Measurements from ENCODE around the gene GBA3. TPM values are rescaled to one million over a fixed set of nuclear protein-coding genes. Genes with fewer than 3 reads are reported as not detected.

The GBA3 gene
- total RNA-seq, 1 donor from 2014 or later: not detected

DNA sequence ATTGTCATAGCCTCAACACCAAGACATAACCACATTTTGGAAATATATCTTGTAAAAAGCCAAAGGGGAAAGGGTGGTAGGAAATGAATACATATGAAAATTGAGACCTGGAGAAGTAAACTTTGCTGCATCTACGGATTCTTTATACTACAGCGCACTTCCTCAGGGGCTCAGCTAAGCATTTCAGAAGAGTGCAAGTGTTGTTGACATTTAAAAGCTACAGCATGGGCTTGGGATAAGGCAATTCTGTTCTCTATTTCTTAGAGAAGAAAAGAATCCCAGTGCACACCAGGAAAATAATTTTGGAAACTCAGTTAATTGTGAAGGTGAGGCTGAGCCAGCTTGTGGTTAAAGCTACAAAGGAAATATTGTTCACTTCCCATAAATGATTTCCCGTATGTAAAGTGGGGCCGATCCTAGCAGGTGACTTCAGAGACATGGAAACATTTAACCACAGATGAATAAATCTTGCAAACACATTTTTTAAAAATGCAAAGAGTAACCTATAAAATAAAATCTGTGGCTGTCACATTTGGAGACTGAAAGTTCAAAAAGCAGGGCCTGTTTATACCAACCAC is 12.6 kb upstream of the GBA3 start:
- no peak overlapping the region for H3K4me3 ChIP-seq
- TF ChIP-seq CTCF (IDR thresholded peaks at IDR 0.05): no peak
- DNase-seq (ENCODE audit: low spot score in 2 of 2): no peak
- intact Hi-C loops (cut with DNase I): loop anchor here (10.0 kb wide), 1 partner anchor 895 kb away; no protein-coding TSS in a partner anchor
- H3K27me3 ChIP-seq: no peaks in the 10 kb centered on the region
- H3K27ac ChIP-seq: peak overlapping the region in 1 of 2 donors; percentile 71
- H3K4me1 ChIP-seq: peaks cover 0 to 14% of the 10 kb centered on the region in 2 donors
- no peaks in the 10 kb centered on the region for H3K9me3 ChIP-seq
- no peaks in the 10 kb centered on the region for H3K36me3 ChIP-seq

DNA sequence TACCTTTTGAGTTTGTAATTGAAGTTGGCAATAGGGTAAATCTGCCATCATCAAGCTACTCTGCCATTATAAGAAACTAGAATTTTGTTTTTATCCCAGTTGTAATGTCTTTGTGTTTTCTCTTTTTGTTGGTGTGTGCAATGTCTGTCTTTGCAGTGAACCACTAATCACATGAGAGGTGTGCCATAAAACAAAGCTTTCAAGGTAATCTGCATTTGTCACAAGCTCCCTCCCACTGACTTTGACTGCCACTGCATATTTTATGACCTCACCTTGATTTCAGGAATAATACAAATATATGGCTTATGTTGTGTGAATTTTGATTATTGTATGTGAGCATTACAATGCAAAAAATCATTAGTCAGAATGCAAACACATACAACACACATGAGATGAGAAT is 9.0 kb upstream of the GBA3 start:
- Histone ChIP-seq H3K27ac (no peak overlapping the region), H3K36me3 (no peaks in the 10 kb centered on the region), H3K4me1 (peaks cover 0 to 11% of the 10 kb centered on the region in 2 donors), H3K27me3 (no peaks in the 10 kb centered on the region), H3K9me3 (no peaks in the 10 kb centered on the region), H3K4me3 (no peak overlapping the region)
- intact Hi-C loops (cut with DNase I): loop anchor here (10.0 kb wide), 1 partner anchor 899 kb away; no protein-coding TSS in a partner anchor
- no peak for DNase-seq (ENCODE audit: low spot score in 2 of 2)
- no peak for TF ChIP-seq CTCF (IDR thresholded peaks at IDR 0.05)

DNA sequence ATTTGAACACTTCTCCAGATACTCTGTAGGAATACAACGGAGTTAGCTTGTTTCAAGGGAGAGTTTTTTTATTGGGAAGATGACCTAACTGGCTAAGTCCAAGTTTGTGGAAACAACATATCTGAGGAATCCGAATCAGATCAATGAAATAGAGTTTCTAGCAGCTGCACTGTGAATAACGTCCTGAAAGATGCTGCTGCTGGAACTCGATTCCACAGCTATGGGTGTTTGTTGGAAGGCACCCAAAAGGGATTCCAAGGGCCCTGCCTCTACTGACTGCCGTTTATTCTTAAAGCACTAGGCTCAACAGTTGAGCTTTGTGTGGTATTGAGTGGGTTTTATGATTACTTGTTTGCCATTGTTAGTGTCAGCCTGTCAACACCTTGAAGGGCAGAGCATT is 6.6 kb upstream of the GBA3 start:
- DNase-seq (ENCODE audit: low spot score in 2 of 2): no peak
- no peaks in the 10 kb centered on the region for H3K27me3 ChIP-seq
- H3K4me3 ChIP-seq: no peak overlapping the region
- H3K4me1 ChIP-seq: no peaks in the 10 kb centered on the region
- H3K9me3 ChIP-seq: no peaks in the 10 kb centered on the region
- no peak for TF ChIP-seq CTCF (IDR thresholded peaks at IDR 0.05)
- no peak overlapping the region for H3K27ac ChIP-seq
- intact Hi-C loops (cut with DNase I): loop anchor here (10.0 kb wide), 1 partner anchor 901 kb away; no protein-coding TSS in a partner anchor
- H3K36me3 ChIP-seq: no peaks in the 10 kb centered on the region

- intact Hi-C loops (cut with DNase I): loop anchor here (10.0 kb wide), 1 partner anchor 903 kb away; no protein-coding TSS in a partner anchor
- no peaks in the 10 kb centered on the region for H3K4me1 ChIP-seq
- H3K4me3 ChIP-seq: no peak overlapping the region
- no peaks in the 10 kb centered on the region for H3K9me3 ChIP-seq
- no peaks in the 10 kb centered on the region for H3K27me3 ChIP-seq
- no peaks in the 10 kb centered on the region for H3K36me3 ChIP-seq
- no peak for DNase-seq (ENCODE audit: low spot score in 2 of 2)
- TF ChIP-seq CTCF (IDR thresholded peaks at IDR 0.05): no peak
- no peak overlapping the region for H3K27ac ChIP-seq
Observed at GRCh38 chr4:22688236-22688635, 4.5 kb upstream of the GBA3 start.

DNA sequence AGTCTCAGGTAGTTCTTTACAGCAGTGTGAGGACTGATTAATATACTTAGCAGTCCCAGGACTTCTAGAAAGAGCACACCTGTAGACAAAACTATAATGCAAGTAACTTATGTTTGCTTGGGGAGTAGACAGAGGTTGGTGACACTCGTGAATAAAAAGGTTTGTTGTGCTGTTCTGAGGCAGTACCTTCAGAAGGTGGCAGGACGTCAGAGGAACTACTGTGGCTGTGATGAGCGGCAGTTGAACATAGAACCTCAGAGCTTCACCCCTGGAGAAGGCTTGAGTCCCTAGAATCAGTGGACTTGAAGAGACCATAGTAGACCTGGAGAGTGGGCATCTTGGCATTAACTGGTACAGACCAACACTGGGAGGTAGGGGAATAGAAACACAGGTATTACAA is 3.3 kb upstream of the GBA3 start:
- TF ChIP-seq CTCF (IDR thresholded peaks at IDR 0.05): no peak
- DNase-seq (ENCODE audit: low spot score in 2 of 2): no peak
- intact Hi-C loops (cut with DNase I): loop anchor here (10.0 kb wide), 1 partner anchor 905 kb away; no protein-coding TSS in a partner anchor

More for the DNA sequence above, 3.3 kb upstream of the GBA3 start:
- no peaks in the 10 kb centered on the region for H3K9me3 ChIP-seq
- no peaks in the 10 kb centered on the region for H3K27me3 ChIP-seq
- H3K27ac ChIP-seq: no peak overlapping the region
- no peak overlapping the region for H3K4me3 ChIP-seq
- no peaks in the 10 kb centered on the region for H3K36me3 ChIP-seq
- no peaks in the 10 kb centered on the region for H3K4me1 ChIP-seq

All from ascending aorta (tissue), 2 donors.